GM13977 (cell line): Measurements from ENCODE around the gene CMSS1.

ENCODE experiments used
- DNase-seq: peaks from one replicate; pipeline ENCODE4 v3.0.0; 2012; ENCODE audit warnings: low spot score
- CTCF ChIP-seq: IDR thresholded peaks from 2 replicates; pipeline ENCODE4 v1.5.1; 2012; ENCODE audit warnings: mild to moderate bottlenecking, control low read depth; ENCODE audit not compliant: insufficient read depth; ENCODE audit errors: extremely low read depth, missing control alignments
- in situ Hi-C: fragments of 300-500 bp; cut with MboI; formaldehyde crosslinking; loops from one replicate; pipeline ENCODE4 v1.12.0; 2022; ENCODE audit warnings: low sequenced_read_pairs, low pct_unique_long_range_greater_than_20kb, mixed read lengths, inconsistent platforms; ENCODE audit not compliant: unreplicated experiment

CMSS1 gene

GRCh38 chr3:99846477-99847160 lies 29.0 kb downstream of the CMSS1 start:
- DNase-seq: no peak
- no peak for TF ChIP-seq CTCF
- in situ Hi-C loops: loop anchor here (10.0 to 25.0 kb wide), 2 partner anchors 218 to 741 kb away; no protein-coding TSS in a partner anchor

GRCh38 chr3:99848433-99848832 lies 30.8 kb downstream of the CMSS1 start:
- in situ Hi-C loops: loop anchor here (10.0 to 25.0 kb wide), 2 partner anchors 216 to 739 kb away; no protein-coding TSS in a partner anchor
- no peak for TF ChIP-seq CTCF
- DNase-seq: no peak

- no peak for TF ChIP-seq CTCF
- in situ Hi-C loops: no loop called here
- DNase-seq: no peak
These were observed 32.9 kb downstream of the CMSS1 start for GRCh38 chr3:99850608-99851007.

GRCh38 chr3:99851955-99852354 lies 34.3 kb downstream of the CMSS1 start:
- in situ Hi-C loops: no loop called here
- no peak for DNase-seq
- TF ChIP-seq CTCF: no peak

- in situ Hi-C loops: no loop called here
- DNase-seq: no peak
- TF ChIP-seq CTCF: no peak
These were observed 35.2 kb downstream of the CMSS1 start for GRCh38 chr3:99852851-99853250.

- in situ Hi-C loops: no loop called here
- no peak for DNase-seq
- no peak for TF ChIP-seq CTCF
These were observed 37.2 kb downstream of the CMSS1 start for GRCh38 chr3:99854756-99855298.
